HG03442 (cell line): ENCODE results near the gene NDUFA1.
"Not testable (repeated sequence)": the region's sequence is repeated elsewhere in the genome, so short reads cannot be mapped to it uniquely, and the experiment has no call there.

Experiments used
- ATAC-seq: cut with Tn5 transposase; IDR thresholded peaks from one replicate; pipeline ENCODE4 v1.9.1; 2021; ENCODE audit warnings: mild to moderate bottlenecking, moderate library complexity; ENCODE audit not compliant: unreplicated experiment

The NDUFA1 gene

DNA sequence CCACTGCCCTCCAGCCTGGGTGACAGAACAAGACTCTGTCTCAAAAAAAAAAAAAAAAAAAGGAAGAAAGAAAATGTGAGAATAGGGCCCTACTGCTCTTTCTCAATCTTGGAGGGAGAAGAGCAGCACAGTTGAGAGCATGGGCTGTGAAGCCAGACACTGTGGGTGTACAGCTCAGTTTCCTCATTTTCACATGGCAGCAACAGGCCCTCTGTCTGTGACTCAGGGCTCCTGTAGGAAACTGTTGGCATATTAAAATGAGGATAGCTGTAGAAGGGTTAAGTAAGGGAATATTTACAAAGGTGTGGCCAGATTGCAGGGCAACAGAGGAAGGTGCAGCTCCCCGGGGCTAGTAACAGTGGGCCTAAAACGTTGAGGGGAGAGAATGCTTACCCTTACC lies 27.5 kb downstream of the NDUFA1 start:
- no peak for ATAC-seq

DNA sequence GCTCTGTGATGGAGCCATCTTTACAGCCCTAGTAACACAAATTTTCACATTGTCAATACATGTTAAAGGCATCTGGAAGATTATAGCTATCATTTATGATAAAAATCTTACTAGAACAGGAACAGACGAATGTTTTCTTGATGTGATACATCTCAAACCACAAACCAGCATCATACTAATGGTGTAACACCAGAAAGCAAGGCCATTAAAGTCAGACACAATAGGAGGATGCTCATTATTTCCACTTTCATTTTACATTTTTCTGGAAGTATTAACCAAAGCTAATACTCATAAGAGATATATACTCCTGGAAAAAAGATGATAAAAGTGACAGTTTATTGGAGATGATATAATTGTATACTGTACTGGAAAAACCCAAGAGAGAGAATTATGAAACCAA lies 29.3 kb downstream of the NDUFA1 start:
- no peak for ATAC-seq

DNA sequence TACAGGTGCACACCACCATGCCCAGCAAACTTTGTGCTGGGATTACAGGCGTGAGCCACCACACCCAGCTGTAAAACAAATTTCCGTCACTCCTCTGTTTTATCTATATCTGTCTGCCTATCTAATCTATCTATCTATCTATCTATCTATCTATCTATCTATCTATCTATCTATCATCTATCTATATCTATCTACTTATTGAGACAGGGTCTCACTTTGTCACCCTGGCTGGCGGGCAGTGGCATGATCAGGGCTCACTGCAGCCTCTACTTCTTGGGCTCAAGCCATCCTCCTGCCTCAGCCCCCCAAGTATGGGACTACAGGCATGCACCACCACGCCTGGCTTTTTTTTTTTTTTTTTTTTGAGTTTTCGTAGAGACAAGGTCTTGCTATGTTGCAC lies 44.7 kb downstream of the NDUFA1 start:
- no peak for ATAC-seq

DNA sequence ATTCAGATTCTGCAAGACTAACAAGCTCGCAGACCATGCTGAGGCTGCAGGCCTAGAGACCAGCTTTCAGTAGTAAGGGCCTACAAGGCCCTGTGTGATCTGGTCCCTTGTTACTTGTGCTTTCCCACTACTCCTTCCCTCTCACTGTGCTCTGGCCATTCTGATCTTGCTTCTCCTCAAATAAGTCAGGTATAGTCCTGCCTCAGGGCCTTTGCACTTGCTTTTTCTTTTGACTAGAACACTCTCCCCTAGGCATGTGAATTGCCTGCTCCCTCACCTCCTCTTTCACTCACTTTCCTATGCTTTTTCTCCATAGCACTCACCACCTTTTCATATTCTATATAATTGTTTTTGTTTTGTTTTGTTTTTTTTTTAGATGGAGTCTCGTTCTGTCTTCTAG lies 46.2 kb downstream of the NDUFA1 start:
- no peak for ATAC-seq

DNA sequence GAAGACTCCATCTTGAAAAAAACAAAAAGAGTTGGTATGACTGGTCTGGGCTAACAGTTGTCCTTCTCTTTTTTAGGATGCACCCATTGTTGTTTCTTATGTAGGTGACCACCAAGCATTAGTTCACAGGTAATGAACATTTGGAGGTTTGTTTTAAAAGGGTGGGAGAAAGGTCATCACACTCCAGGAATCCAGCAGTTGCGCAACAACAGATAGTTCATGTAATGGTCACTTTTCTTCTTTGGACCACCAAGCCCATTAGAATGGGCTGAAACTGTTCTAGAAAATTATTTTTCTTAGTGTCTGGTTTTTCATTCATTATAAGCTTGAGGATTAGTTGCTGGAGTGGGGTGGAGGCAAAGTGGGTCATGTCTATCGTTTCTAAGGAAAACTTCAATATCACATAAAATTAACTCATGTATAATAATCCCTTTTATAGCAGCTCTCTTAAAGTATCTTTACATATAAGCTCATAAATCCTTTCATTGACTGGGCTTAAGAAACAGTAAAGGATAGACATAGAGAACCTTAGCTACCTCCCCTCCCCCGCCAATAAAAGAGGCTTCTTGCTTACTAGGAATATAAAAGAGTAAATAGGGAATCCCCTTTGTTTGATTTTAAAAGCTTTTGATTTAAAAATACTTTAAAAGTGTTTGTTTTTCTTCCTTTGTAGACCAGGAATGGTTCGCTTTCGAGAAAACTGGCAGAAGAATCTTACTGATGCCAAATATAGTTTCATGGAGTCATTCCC lies 48.4 kb downstream of the NDUFA1 start:
- no peak for ATAC-seq

DNA sequence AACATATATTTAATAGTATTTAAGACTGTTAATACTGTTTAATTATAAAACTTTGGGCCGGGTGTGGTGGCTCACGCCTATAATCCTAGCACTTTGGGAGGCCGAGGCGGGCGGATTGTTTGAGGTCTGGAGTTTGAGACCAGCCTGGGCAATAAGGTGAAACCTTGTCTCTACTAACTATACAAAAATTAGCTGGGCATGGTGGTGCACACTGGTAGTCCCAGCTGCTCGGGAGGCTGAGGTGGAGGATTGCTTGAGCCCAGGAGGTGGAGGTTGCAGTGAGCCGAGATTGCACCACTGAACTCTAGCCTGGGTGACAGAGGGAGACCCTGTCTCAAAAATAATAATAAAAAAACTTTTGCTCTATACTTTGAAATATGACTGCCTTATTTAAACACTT lies 50.8 kb downstream of the NDUFA1 start:
- not testable (repeated sequence) for ATAC-seq
